ENCODE results near the gene CDK14. TPM values are rescaled to one million over a fixed set of nuclear protein-coding genes. Genes with fewer than 3 reads are reported as not detected.

Gene CDK14
- total and polyA plus RNA-seq, 2 donors (not counting 1 experiment from before 2014, with no cell fraction given), result 42.1 to 167 TPM

GRCh38 chr7:90594751-90595317 lies 1.3 kb upstream of the CDK14 start:
- ChIA-PET POLR2A (no interaction called here), CTCF (interaction anchor here (0.8 to 6.2 kb wide), 9 partner anchors 9 to 440 kb away, joined by 3 to 53 read pairs (median 5); no protein-coding TSS in a partner anchor)
- 17% methylated on average over 5 of the region's 11 CpGs for WGBS (ENCODE audit: insufficient coverage)
- peaks cover 31 to 33% of the 10 kb centered on the region in 2 donors for H3K4me1 ChIP-seq (ENCODE audit: control insufficient read depth in 2 of 2, insufficient read depth in 2 of 2, low read length in 2 of 2)
- peak overlapping the region; percentile 70 to 91 (median 83) for H3K4me3 ChIP-seq (ENCODE audit: control extremely low read depth in 1 of 5, extremely low read depth in 1 of 5, insufficient read depth in 1 of 5, low read depth in 2 of 5, low read length in 4 of 5)
- peaks cover 28% of the 10 kb centered on the region for H3K79me2 ChIP-seq (ENCODE audit: control insufficient read depth, insufficient read depth, low read length)
- no peaks in the 10 kb centered on the region for H4K20me1 ChIP-seq (ENCODE audit: control insufficient read depth, insufficient read depth, low read length, poor library complexity, severe bottlenecking)
- intact Hi-C loops (cut with micrococcal nuclease), result loop anchor here (2.0 to 10.0 kb wide), 4 partner anchors 43 to 350 kb away; partner anchors contain the start of genes CFAP69, CLDN12 and GTPBP10
- DNase-seq (peak; percentile 51), ATAC-seq (ENCODE audit: low read depth) (no peak)
- TF ChIP-seq EZH2 (IDR thresholded peaks at IDR 0.05; ENCODE audit: borderline replicate concordance, insufficient read depth, low read depth, low read length, poor library complexity, severe bottlenecking) (no peak), CTCF (IDR thresholded peaks at IDR 0.05) (no peak)
- H3K9ac ChIP-seq (ENCODE audit: low read length), result peak overlapping the region; percentile 96
- no peaks in the 10 kb centered on the region for H3K9me3 Mint-ChIP-seq (ENCODE audit: insufficient read depth)
- peak overlapping the region; percentile 25 to 64 for H3K27ac ChIP-seq (ENCODE audit: low read length in 2 of 2)
- H3K27me3 Mint-ChIP-seq, result no peaks in the 10 kb centered on the region
- peak overlapping the region; percentile 94 for H3K4me3 Mint-ChIP-seq
- peak overlapping the region; percentile 81 for H3K4me2 ChIP-seq (replicated peaks; ENCODE audit: low read depth, low read length, poor library complexity, severe bottlenecking)
- no peaks in the 10 kb centered on the region for H3K36me3 ChIP-seq (replicated peaks in 1 of 2; ENCODE audit: control extremely low read depth in 1 of 2, control insufficient read depth in 1 of 2, extremely low read depth in 1 of 2, insufficient read depth in 2 of 2, low read length in 1 of 2)
- peak overlapping the region; percentile 73 for H3K27ac Mint-ChIP-seq
- H3K9me3 ChIP-seq (ENCODE audit: control extremely low read depth in 1 of 3, control insufficient read depth in 2 of 3, insufficient read depth in 1 of 3, low read length in 2 of 3), result no peaks in the 10 kb centered on the region
- peaks cover 47% of the 10 kb centered on the region for H3K4me1 Mint-ChIP-seq
- no peaks in the 10 kb centered on the region for H3K27me3 ChIP-seq (replicated peaks in 1 of 4; ENCODE audit: control extremely low read depth in 1 of 4, control insufficient read depth in 3 of 4, insufficient read depth in 4 of 4, low read length in 3 of 4)
- peak overlapping the region; percentile 79 for H2AFZ ChIP-seq (ENCODE audit: insufficient read depth, low read depth, low read length, poor library complexity, severe bottlenecking)

GRCh38 chr7:90595342-90595800 lies 750 bp upstream of the CDK14 start:
- H3K27ac Mint-ChIP-seq, result peak overlapping the region; percentile 95
- Histone ChIP-seq H3K4me2 (replicated peaks; ENCODE audit: low read depth, low read length, poor library complexity, severe bottlenecking) (peak overlapping the region; percentile 81), H3K36me3 (replicated peaks in 1 of 2; ENCODE audit: control extremely low read depth in 1 of 2, control insufficient read depth in 1 of 2, extremely low read depth in 1 of 2, insufficient read depth in 2 of 2, low read length in 1 of 2) (no peaks in the 10 kb centered on the region), H2AFZ (ENCODE audit: insufficient read depth, low read depth, low read length, poor library complexity, severe bottlenecking) (peak overlapping the region; percentile 79), H3K4me1 (ENCODE audit: control insufficient read depth in 2 of 2, insufficient read depth in 2 of 2, low read length in 2 of 2) (peaks cover 33 to 39% of the 10 kb centered on the region in 2 donors), H3K79me2 (ENCODE audit: control insufficient read depth, insufficient read depth, low read length) (peaks cover 28% of the 10 kb centered on the region), H3K9ac (ENCODE audit: low read length) (peak overlapping the region; percentile 96), H3K4me3 (ENCODE audit: control extremely low read depth in 1 of 5, extremely low read depth in 1 of 5, insufficient read depth in 1 of 5, low read depth in 2 of 5, low read length in 4 of 5) (peak overlapping the region; percentile 70 to 91 (median 83)), H3K9me3 (ENCODE audit: control extremely low read depth in 1 of 3, control insufficient read depth in 2 of 3, insufficient read depth in 1 of 3, low read length in 2 of 3) (no peaks in the 10 kb centered on the region), H3K27me3 (replicated peaks in 1 of 4; ENCODE audit: control extremely low read depth in 1 of 4, control insufficient read depth in 3 of 4, insufficient read depth in 4 of 4, low read length in 3 of 4) (no peaks in the 10 kb centered on the region), H4K20me1 (ENCODE audit: control insufficient read depth, insufficient read depth, low read length, poor library complexity, severe bottlenecking) (no peaks in the 10 kb centered on the region), H3K27ac (ENCODE audit: low read length in 2 of 2) (peak overlapping the region; percentile 25 to 64)
- TF ChIP-seq EZH2 (IDR thresholded peaks at IDR 0.05; ENCODE audit: borderline replicate concordance, insufficient read depth, low read depth, low read length, poor library complexity, severe bottlenecking), result no peak
- no peak for TF ChIP-seq CTCF (IDR thresholded peaks at IDR 0.05)
- intact Hi-C loops (cut with micrococcal nuclease), result loop anchor here (2.0 to 10.0 kb wide), 3 partner anchors 43 to 351 kb away; partner anchors contain the start of genes CFAP69 and CLDN12
- peak overlapping the region; percentile 94 for H3K4me3 Mint-ChIP-seq
- 9% methylated on average over 8 of the region's 10 CpGs for whole genome bisulfite sequencing (ENCODE audit: insufficient coverage)
- ChIA-PET POLR2A (no interaction called here), CTCF (interaction anchor here (0.5 to 6.2 kb wide), 9 partner anchors 9 to 439 kb away, joined by 3 to 53 read pairs (median 5); no protein-coding TSS in a partner anchor)
- ATAC-seq (ENCODE audit: low read depth) (no peak), DNase-seq (no peak)
- H3K4me1 Mint-ChIP-seq, result peaks cover 52% of the 10 kb centered on the region
- no peaks in the 10 kb centered on the region for H3K9me3 Mint-ChIP-seq (ENCODE audit: insufficient read depth)
- H3K27me3 Mint-ChIP-seq, result no peaks in the 10 kb centered on the region
